ENCODE results near the gene IRF7.
A peak's percentile ranks its signal among the peaks of the same experiment; 100 is the strongest.

IRF7 gene

GRCh38 chr11:620935-621814 is 5.4 kb upstream of the IRF7 start:
- no peak for DNase-seq (ENCODE audit: low spot score)

- no peak for DNase-seq (ENCODE audit: low spot score)
Observed at GRCh38 chr11:620201-620600, 4.5 kb upstream of the IRF7 start.

- DNase-seq (ENCODE audit: low spot score) = no peak
Observed at GRCh38 chr11:619628-620050, 3.9 kb upstream of the IRF7 start.

- DNase-seq (ENCODE audit: low spot score) = no peak
Observed at GRCh38 chr11:618856-619627, 3.3 kb upstream of the IRF7 start.

GRCh38 chr11:617912-618682 is 2.3 kb upstream of the IRF7 start:
- DNase-seq (ENCODE audit: low spot score) = no peak

GRCh38 chr11:617199-617911 is 1.6 kb upstream of the IRF7 start:
- DNase-seq (ENCODE audit: low spot score) = no peak

GRCh38 chr11:616320-617198 is 809 bp upstream of the IRF7 start:
- no peak for DNase-seq (ENCODE audit: low spot score)

GRCh38 chr11:614623-615503 is 887 bp downstream of the IRF7 start:
- no peak for DNase-seq (ENCODE audit: low spot score)

GRCh38 chr11:614021-614622 is 1.6 kb downstream of the IRF7 start:
- DNase-seq (ENCODE audit: low spot score) = no peak

- peak; percentile 55 for DNase-seq (ENCODE audit: low spot score)
Observed at GRCh38 chr11:613369-613968, 2.3 kb downstream of the IRF7 start.

- DNase-seq (ENCODE audit: low spot score) = no peak
Observed at GRCh38 chr11:612961-613300, 2.8 kb downstream of the IRF7 start.

GRCh38 chr11:612201-612960 is 3.4 kb downstream of the IRF7 start:
- DNase-seq (ENCODE audit: low spot score) = no peak

GRCh38 chr11:611001-611996 is 4.5 kb downstream of the IRF7 start:
- no peak for DNase-seq (ENCODE audit: low spot score)

- DNase-seq (ENCODE audit: low spot score) = no peak
Observed at GRCh38 chr11:610146-610801, 5.5 kb downstream of the IRF7 start.

- DNase-seq (ENCODE audit: low spot score) = no peak
Observed at GRCh38 chr11:609341-609811, 6.4 kb downstream of the IRF7 start.

GRCh38 chr11:608791-609251 is 6.9 kb downstream of the IRF7 start:
- DNase-seq (ENCODE audit: low spot score) = no peak

Data from HuH-7.5 (cell line).